BE2C (cell line): ENCODE results near the gene UNC5A.

Experiments
- DNase-seq: peaks from one replicate; pipeline ENCODE4 v3.0.0-alpha.2; 2020
- H3K27me3 ChIP-seq: fragments of 250-450 bp; sonication (Bioruptor Pico); 2 replicates; pipeline ENCODE4 v1.5.1; 2020; ENCODE audit warnings: mild to moderate bottlenecking
- H3K36me3 ChIP-seq: fragments of 250-450 bp; sonication (Bioruptor Pico); 2 replicates; pipeline ENCODE4 v1.5.1; 2020; ENCODE audit warnings: mild to moderate bottlenecking
- H3K4me1 ChIP-seq: fragments of 250-450 bp; sonication (Bioruptor Pico); 2 replicates; pipeline ENCODE4 v1.5.1; 2020
- H3K4me3 ChIP-seq: 2 replicates; pipeline ENCODE4 v1.5.1; 2011; ENCODE audit warnings: low read depth, low read length
- H3K9me3 ChIP-seq: fragments of 250-450 bp; sonication (Bioruptor Pico); 2 replicates; pipeline ENCODE4 v1.5.1; 2020
- CTCF ChIP-seq: IDR thresholded peaks from 2 replicates; pipeline ENCODE4 v1.5.1; 2012; ENCODE audit warnings: mild to moderate bottlenecking, low read depth, low read length

The UNC5A gene

GRCh38 chr5:176929654-176930053 lies 119.3 kb downstream of the UNC5A start:
- Histone ChIP-seq H3K36me3 (peaks cover 6% of the 10 kb centered on the region), H3K9me3 (no peaks in the 10 kb centered on the region), H3K27me3 (no peaks in the 10 kb centered on the region), H3K4me1 (no peaks in the 10 kb centered on the region), H3K4me3 (no peak overlapping the region)
- TF ChIP-seq CTCF: no peak
- no peak for DNase-seq
